Neural cell (in vitro differentiated cells): ENCODE data around the gene AWAT2. TPM values are rescaled to one million over a fixed set of nuclear protein-coding genes. Genes with fewer than 3 reads are reported as not detected.

Experiments used
- H2AFZ ChIP-seq: fragments of 200-600, 300-800 bp; sonication (generic), shearing (Covaris generic); 2 replicates; pipeline ENCODE4 v1.6.0; 2014; ENCODE audit warnings: low read depth, mild to moderate bottlenecking, antibody characterized with exemption, low read length, moderate library complexity
- H3F3A ChIP-seq: fragments of 200-600 bp; shearing (Covaris generic); 2 replicates; pipeline ENCODE4 v1.6.1; 2016; ENCODE audit warnings: mild to moderate bottlenecking, moderate library complexity, mixed read lengths, antibody characterized with exemption, low read length; ENCODE audit not compliant: insufficient read depth, poor library complexity, severe bottlenecking
- H3K27ac ChIP-seq: fragments of 200-600, 300-800 bp; sonication (generic), shearing (Covaris generic); 2 replicates; pipeline ENCODE4 v1.5.1; 2014; ENCODE audit warnings: mild to moderate bottlenecking, low read length, moderate library complexity
- H3K27me3 ChIP-seq: fragments of 300-800, 200-600 bp; sonication (generic), shearing (Covaris generic); 2 replicates; pipeline ENCODE4 v1.6.0; 2014; ENCODE audit warnings: mild to moderate bottlenecking, low read depth, low read length, moderate library complexity; ENCODE audit not compliant: insufficient read depth
- H3K36me3 ChIP-seq: fragments of 300-800, 200-600 bp; sonication (generic), shearing (Covaris generic); 2 replicates; pipeline ENCODE4 v1.5.1; 2014; ENCODE audit warnings: mild to moderate bottlenecking, antibody characterized with exemption, low read length, moderate library complexity; ENCODE audit not compliant: insufficient read depth
- H3K4me2 ChIP-seq: fragments of 300-800, 200-600 bp; sonication (generic), shearing (Covaris generic); 2 replicates; pipeline ENCODE4 v1.6.0; 2014; ENCODE audit warnings: mild to moderate bottlenecking, low read length
- H3K4me3 ChIP-seq: fragments of 300-800, 200-600 bp; sonication (generic), shearing (Covaris generic); 2 replicates; pipeline ENCODE4 v1.5.1; 2014; ENCODE audit warnings: mild to moderate bottlenecking, low read length, moderate library complexity
- H3K79me2 ChIP-seq: fragments of 200-600 bp; shearing (Covaris generic); replicated peaks from 2 replicates; pipeline ENCODE4 v1.6.0; 2014; ENCODE audit warnings: mild to moderate bottlenecking, low read length, moderate library complexity; ENCODE audit not compliant: insufficient read depth
- H3K9ac ChIP-seq: fragments of 300-800, 200-600 bp; sonication (generic), shearing (Covaris generic); 2 replicates; pipeline ENCODE4 v1.6.1; 2016; ENCODE audit warnings: mild to moderate bottlenecking, low read length, mixed read lengths
- H3K9me2 ChIP-seq: fragments of 200-600 bp; shearing (Covaris generic); 2 replicates; pipeline ENCODE4 v1.6.1; 2016; ENCODE audit warnings: mild to moderate bottlenecking, low read length, mixed read lengths; ENCODE audit not compliant: insufficient read depth
- H3K9me3 ChIP-seq: fragments of 200-600, 300-800 bp; sonication (generic), shearing (Covaris generic); 2 replicates; pipeline ENCODE4 v1.6.1; 2016; ENCODE audit warnings: mild to moderate bottlenecking, mixed run types, low read length, moderate library complexity, mixed read lengths
- H4K20me1 ChIP-seq: fragments of 200-600 bp; shearing (Covaris generic); 2 replicates; pipeline ENCODE4 v1.6.1; 2016; ENCODE audit warnings: mild to moderate bottlenecking, mixed run types; ENCODE audit not compliant: insufficient read depth
- CTCF ChIP-seq: fragments of 450-650 bp; IDR thresholded peaks from 2 replicates; pipeline ENCODE4 v1.5.1; 2014; ENCODE audit warnings: antibody characterized with exemption, mild to moderate bottlenecking, moderate library complexity; ENCODE audit not compliant: poor library complexity, severe bottlenecking
- EP300 ChIP-seq: fragments of 450-650 bp; conservative IDR thresholded peaks from 2 replicates; pipeline ENCODE4 v1.6.1; 2014; ENCODE audit warnings: antibody characterized with exemption, mild to moderate bottlenecking, moderate library complexity; ENCODE audit not compliant: poor library complexity, severe bottlenecking
- EZH2 ChIP-seq: fragments of 200-600, 300-800 bp; shearing (Covaris generic), sonication (generic); IDR thresholded peaks from 2 replicates; pipeline ENCODE4 v1.6.1; 2014; ENCODE audit warnings: antibody characterized with exemption, low read length, borderline replicate concordance, mild to moderate bottlenecking; ENCODE audit not compliant: insufficient read depth, poor library complexity, severe bottlenecking
- MXI1 ChIP-seq: fragments of 450-650 bp; conservative IDR thresholded peaks from 2 replicates; pipeline ENCODE4 v1.6.1; 2014; ENCODE audit warnings: antibody characterized with exemption, mild to moderate bottlenecking; ENCODE audit not compliant: poor library complexity, severe bottlenecking
- POLR2AphosphoS5 ChIP-seq: IDR thresholded peaks from 2 replicates; pipeline ENCODE4 v1.6.1; 2012
- RAD21 ChIP-seq: fragments of 450-650 bp; conservative IDR thresholded peaks from 2 replicates; pipeline ENCODE4 v1.6.1; 2014; ENCODE audit warnings: antibody characterized with exemption, mild to moderate bottlenecking, moderate library complexity
- SMC3 ChIP-seq: fragments of 450-650 bp; conservative IDR thresholded peaks from 2 replicates; pipeline ENCODE4 v1.6.1; 2014; ENCODE audit warnings: antibody characterized with exemption, mild to moderate bottlenecking, moderate library complexity; ENCODE audit not compliant: poor library complexity
- TAF1 ChIP-seq: IDR thresholded peaks from 2 replicates; pipeline ENCODE4 v1.6.1; 2012; ENCODE audit warnings: low read depth
- polyA plus RNA-seq: library from polyadenylated mRNA; depleted of rRNA; stranded (reverse); fragments of >200 nt; gene quantifications from 2 replicates; pipeline ENCODE4 v1.2.3, GENCODE V29; 2014
- TF ChIP-seq, protein P1 (sequence below): IDR thresholded peaks from 2 replicates; pipeline ENCODE4 v1.6.1; 2012; ENCODE audit warnings: borderline replicate concordance

AWAT2 gene
- polyA plus RNA-seq, 1 donor from 2014 or later: not detected

- no peaks in the 10 kb centered on the region for H3F3A ChIP-seq
- no peaks in the 10 kb centered on the region for H3K27me3 ChIP-seq
- no peaks in the 10 kb centered on the region for H4K20me1 ChIP-seq
Measured at GRCh38 chrX:70042399-70043371, 7.1 kb downstream of the AWAT2 start.

DNA sequence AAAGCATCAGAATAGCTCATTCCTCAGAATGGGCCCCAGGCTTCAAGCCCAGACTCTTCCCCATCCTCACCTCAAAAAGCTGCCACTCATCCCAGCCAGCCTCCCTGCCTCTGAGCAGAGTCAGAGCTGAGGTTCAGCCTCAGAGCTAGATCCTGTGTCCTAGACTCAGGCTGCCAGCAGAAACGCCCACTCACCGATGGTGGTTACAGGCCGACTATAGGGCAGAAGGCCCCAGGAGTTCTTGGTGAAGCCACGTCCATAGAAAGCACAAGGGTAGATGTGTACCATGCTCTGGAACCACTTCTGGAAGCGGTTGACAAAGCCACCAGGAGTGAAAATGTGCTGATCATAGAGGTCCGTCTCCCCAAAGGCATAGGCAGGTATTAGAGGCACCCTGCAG, 7.7 kb downstream of the AWAT2 start:
- H3K9me2 ChIP-seq: no peaks in the 10 kb centered on the region
- H3K9ac ChIP-seq: no peak overlapping the region
- H3K79me2 ChIP-seq: no peaks in the 10 kb centered on the region
- no peaks in the 10 kb centered on the region for H3K27me3 ChIP-seq
- H3K36me3 ChIP-seq: no peaks in the 10 kb centered on the region
- H2AFZ ChIP-seq: no peak overlapping the region
- no peak overlapping the region for H3K4me3 ChIP-seq
- no peaks in the 10 kb centered on the region for H4K20me1 ChIP-seq
- H3K27ac ChIP-seq: no peak overlapping the region
- no peaks in the 10 kb centered on the region for H3K9me3 ChIP-seq
- H3F3A ChIP-seq: no peaks in the 10 kb centered on the region
- no peak overlapping the region for H3K4me2 ChIP-seq
- no peak for TF ChIP-seq POLR2AphosphoS5
- no peak for TF ChIP-seq EP300
- no peak for TF ChIP-seq TAF1
- no peak for TF ChIP-seq MXI1
- TF ChIP-seq EZH2: no peak
- TF ChIP-seq CTCF: no peak
- no peak for TF ChIP-seq SMC3
- TF ChIP-seq RAD21: no peak

More at GRCh38 chrX:70042399-70043371, 7.1 kb downstream of the AWAT2 start:
- Histone ChIP-seq H3K79me2 (no peaks in the 10 kb centered on the region), H3K27ac (no peak overlapping the region), H3K4me3 (no peak overlapping the region), H3K9me2 (no peaks in the 10 kb centered on the region), H3K4me2 (no peak overlapping the region), H2AFZ (no peak overlapping the region), H3K9ac (no peak overlapping the region), H3K36me3 (no peaks in the 10 kb centered on the region), H3K9me3 (no peaks in the 10 kb centered on the region)
- TF ChIP-seq RAD21 (no peak), EZH2 (no peak), POLR2AphosphoS5 (no peak), CTCF (no peak), SMC3 (no peak), MXI1 (no peak), TAF1 (no peak), EP300 (no peak)
- TF ChIP-seq, protein P1, sequence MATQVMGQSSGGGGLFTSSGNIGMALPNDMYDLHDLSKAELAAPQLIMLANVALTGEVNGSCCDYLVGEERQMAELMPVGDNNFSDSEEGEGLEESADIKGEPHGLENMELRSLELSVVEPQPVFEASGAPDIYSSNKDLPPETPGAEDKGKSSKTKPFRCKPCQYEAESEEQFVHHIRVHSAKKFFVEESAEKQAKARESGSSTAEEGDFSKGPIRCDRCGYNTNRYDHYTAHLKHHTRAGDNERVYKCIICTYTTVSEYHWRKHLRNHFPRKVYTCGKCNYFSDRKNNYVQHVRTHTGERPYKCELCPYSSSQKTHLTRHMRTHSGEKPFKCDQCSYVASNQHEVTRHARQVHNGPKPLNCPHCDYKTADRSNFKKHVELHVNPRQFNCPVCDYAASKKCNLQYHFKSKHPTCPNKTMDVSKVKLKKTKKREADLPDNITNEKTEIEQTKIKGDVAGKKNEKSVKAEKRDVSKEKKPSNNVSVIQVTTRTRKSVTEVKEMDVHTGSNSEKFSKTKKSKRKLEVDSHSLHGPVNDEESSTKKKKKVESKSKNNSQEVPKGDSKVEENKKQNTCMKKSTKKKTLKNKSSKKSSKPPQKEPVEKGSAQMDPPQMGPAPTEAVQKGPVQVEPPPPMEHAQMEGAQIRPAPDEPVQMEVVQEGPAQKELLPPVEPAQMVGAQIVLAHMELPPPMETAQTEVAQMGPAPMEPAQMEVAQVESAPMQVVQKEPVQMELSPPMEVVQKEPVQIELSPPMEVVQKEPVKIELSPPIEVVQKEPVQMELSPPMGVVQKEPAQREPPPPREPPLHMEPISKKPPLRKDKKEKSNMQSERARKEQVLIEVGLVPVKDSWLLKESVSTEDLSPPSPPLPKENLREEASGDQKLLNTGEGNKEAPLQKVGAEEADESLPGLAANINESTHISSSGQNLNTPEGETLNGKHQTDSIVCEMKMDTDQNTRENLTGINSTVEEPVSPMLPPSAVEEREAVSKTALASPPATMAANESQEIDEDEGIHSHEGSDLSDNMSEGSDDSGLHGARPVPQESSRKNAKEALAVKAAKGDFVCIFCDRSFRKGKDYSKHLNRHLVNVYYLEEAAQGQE: no peak
